OCI-LY3 (cell line): ENCODE results near the gene SNX30.

Experiments
- H2AFZ ChIP-seq: fragments of 200-600, 300-600 bp; shearing (Covaris generic); 2 replicates; pipeline ENCODE4 v1.6.0; 2014; ENCODE audit warnings: antibody characterized with exemption, low read depth, low read length
- H3K27ac ChIP-seq: fragments of 200-600, 300-600 bp; sonication (generic); 2 replicates; pipeline ENCODE4 v1.5.1; 2014; ENCODE audit warnings: mild to moderate bottlenecking, low read length, moderate library complexity, mixed read lengths
- H3K27me3 ChIP-seq: fragments of 200-600, 300-600 bp; sonication (generic); 2 replicates; pipeline ENCODE4 v1.6.1; 2014; ENCODE audit warnings: low read depth, low read length, mixed read lengths
- H3K36me3 ChIP-seq: fragments of 200-600, 300-600 bp; sonication (generic); replicated peaks from 2 replicates; pipeline ENCODE3; 2014; ENCODE audit warnings: low read depth, low read length, mixed read lengths
- H3K4me1 ChIP-seq: fragments of 300-600, 200-600 bp; sonication (generic); 2 replicates; pipeline ENCODE4 v1.6.1; 2014; ENCODE audit warnings: low read length, mixed read lengths
- H3K4me2 ChIP-seq: fragments of 200-600, 300-600 bp; sonication (generic); 2 replicates; pipeline ENCODE4 v1.6.1; 2014; ENCODE audit warnings: low read length, mixed read lengths
- H3K4me3 ChIP-seq: fragments of 300-600, 200-600 bp; sonication (generic); 2 replicates; pipeline ENCODE4 v1.5.1; 2014; ENCODE audit warnings: antibody characterized with exemption, mild to moderate bottlenecking, low read length, moderate library complexity
- H3K79me2 ChIP-seq: fragments of 300-600, 200-600 bp; shearing (Covaris generic); 2 replicates; pipeline ENCODE4 v1.6.1; 2014; ENCODE audit warnings: mild to moderate bottlenecking, low read length, mixed read lengths
- H3K9ac ChIP-seq: fragments of 300-600, 200-600 bp; shearing (Covaris generic); 2 replicates; pipeline ENCODE4 v1.6.0; 2014; ENCODE audit warnings: mild to moderate bottlenecking, low read length, moderate library complexity
- H3K9me3 ChIP-seq: fragments of 200-600, 300-600 bp; shearing (Covaris generic); 2 replicates; pipeline ENCODE4 v1.6.1; 2014; ENCODE audit warnings: low read length, mixed read lengths; ENCODE audit not compliant: insufficient read depth
- H4K20me1 ChIP-seq: fragments of 200-600, 300-600 bp; sonication (generic); 2 replicates; pipeline ENCODE4 v1.6.1; 2016; ENCODE audit warnings: low read length, mixed read lengths; ENCODE audit not compliant: insufficient read depth
- EZH2phosphoT487 ChIP-seq: fragments of 200-600 bp; shearing (Covaris generic); IDR thresholded peaks from 2 replicates; pipeline ENCODE4 v1.6.1; 2018; ENCODE audit warnings: antibody characterized with exemption, mixed run types, low read depth
- TF ChIP-seq, protein P1 (sequence below): fragments of 200-600, 300-600 bp; sonication (generic); IDR thresholded peaks from 2 replicates; pipeline ENCODE4 v1.5.1; 2014; ENCODE audit warnings: antibody characterized with exemption, low read length, low read depth

The SNX30 gene

DNA sequence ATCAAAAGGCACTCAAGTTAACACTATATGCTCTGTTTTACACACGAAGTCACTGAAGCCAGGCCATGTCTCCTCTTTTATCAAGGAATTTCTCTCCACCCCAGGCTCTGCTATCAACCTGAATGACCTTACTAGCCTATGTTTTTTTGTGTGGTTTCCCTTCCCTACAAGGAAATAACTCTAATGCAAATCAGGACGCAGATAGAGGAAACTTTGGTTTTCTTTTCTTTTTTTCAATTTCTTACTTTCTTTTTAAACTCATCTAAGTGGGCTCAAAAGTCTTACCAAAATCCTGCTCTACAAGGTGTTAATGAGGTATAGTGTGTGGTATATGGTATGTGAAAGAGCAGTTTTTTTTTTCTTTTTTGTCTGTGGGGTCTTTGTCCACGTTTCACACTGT lies 145.6 kb downstream of the SNX30 start:
- no peaks in the 10 kb centered on the region for H4K20me1 ChIP-seq
- peak overlapping the region; percentile 61 for H3K4me2 ChIP-seq
- TF ChIP-seq, protein P1, sequence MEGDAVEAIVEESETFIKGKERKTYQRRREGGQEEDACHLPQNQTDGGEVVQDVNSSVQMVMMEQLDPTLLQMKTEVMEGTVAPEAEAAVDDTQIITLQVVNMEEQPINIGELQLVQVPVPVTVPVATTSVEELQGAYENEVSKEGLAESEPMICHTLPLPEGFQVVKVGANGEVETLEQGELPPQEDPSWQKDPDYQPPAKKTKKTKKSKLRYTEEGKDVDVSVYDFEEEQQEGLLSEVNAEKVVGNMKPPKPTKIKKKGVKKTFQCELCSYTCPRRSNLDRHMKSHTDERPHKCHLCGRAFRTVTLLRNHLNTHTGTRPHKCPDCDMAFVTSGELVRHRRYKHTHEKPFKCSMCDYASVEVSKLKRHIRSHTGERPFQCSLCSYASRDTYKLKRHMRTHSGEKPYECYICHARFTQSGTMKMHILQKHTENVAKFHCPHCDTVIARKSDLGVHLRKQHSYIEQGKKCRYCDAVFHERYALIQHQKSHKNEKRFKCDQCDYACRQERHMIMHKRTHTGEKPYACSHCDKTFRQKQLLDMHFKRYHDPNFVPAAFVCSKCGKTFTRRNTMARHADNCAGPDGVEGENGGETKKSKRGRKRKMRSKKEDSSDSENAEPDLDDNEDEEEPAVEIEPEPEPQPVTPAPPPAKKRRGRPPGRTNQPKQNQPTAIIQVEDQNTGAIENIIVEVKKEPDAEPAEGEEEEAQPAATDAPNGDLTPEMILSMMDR, result no peak
- no peak for TF ChIP-seq EZH2phosphoT487

DNA sequence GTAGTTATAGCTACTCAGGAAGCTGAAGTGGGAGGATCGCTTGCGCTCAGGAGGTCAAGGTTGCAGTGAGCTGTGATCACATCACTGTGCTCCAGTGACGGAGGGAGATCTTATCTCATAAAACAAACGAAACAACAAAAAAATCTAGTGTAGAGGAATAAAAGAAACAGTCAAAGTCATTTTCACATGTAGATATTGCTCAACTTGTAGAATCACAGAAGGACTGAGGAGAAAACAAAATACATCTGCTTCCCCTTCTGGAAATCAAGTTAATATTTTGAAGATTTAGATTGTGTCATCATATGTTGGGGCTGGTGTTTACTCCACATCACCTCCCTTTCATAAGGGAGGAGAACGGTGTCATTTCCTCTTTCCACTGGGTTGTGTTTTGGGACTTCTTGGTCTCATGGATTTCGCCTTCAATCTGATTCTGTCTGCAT lies 148.3 kb downstream of the SNX30 start:
- H2AFZ ChIP-seq, result no peak overlapping the region
- TF ChIP-seq EZH2phosphoT487, result no peak
- TF ChIP-seq, protein P1, result no peak
- no peaks in the 10 kb centered on the region for H3K79me2 ChIP-seq
- H3K4me1 ChIP-seq, result peaks cover 56% of the 10 kb centered on the region
- no peak overlapping the region for H3K27ac ChIP-seq
- no peaks in the 10 kb centered on the region for H3K36me3 ChIP-seq
- no peak overlapping the region for H3K9ac ChIP-seq
- no peak overlapping the region for H3K4me3 ChIP-seq
- H3K27me3 ChIP-seq, result peaks cover 19% of the 10 kb centered on the region
- no peak overlapping the region for H3K4me2 ChIP-seq
- H3K9me3 ChIP-seq, result no peaks in the 10 kb centered on the region
- no peaks in the 10 kb centered on the region for H4K20me1 ChIP-seq

More for the DNA sequence above, 145.6 kb downstream of the SNX30 start:
- Histone ChIP-seq H3K79me2 (no peaks in the 10 kb centered on the region), H3K4me3 (peak overlapping the region; percentile 38), H3K9ac (no peak overlapping the region), H3K4me1 (peaks cover 53% of the 10 kb centered on the region), H3K27me3 (peaks cover 19% of the 10 kb centered on the region), H3K27ac (no peak overlapping the region), H3K36me3 (no peaks in the 10 kb centered on the region), H3K9me3 (no peaks in the 10 kb centered on the region), H2AFZ (no peak overlapping the region)

DNA sequence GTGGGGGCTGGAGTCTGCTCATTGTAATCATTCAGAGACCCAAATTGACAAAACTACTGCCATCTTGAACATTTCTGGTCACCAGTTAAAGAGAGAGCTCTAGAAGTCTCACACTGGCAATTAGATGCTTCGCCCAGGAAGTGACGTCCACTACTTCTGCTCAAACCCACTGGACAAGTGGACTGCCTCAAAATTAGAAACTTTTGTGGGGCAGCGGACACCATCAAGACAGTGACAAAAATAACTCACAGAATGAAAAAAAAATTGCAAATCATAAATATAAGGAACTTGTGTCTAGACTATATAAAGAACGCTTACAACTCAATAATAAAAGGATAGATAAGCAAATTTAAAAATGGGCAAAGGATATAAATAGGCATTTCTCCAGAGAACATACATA lies 149.9 kb downstream of the SNX30 start:
- H3K4me2 ChIP-seq, result no peak overlapping the region
- peaks cover 19% of the 10 kb centered on the region for H3K27me3 ChIP-seq
- no peak overlapping the region for H2AFZ ChIP-seq
- H3K27ac ChIP-seq, result no peak overlapping the region
- no peaks in the 10 kb centered on the region for H3K36me3 ChIP-seq
- H3K9me3 ChIP-seq, result no peaks in the 10 kb centered on the region
- peaks cover 42% of the 10 kb centered on the region for H3K4me1 ChIP-seq
- no peak for TF ChIP-seq EZH2phosphoT487
- TF ChIP-seq, protein P1, result no peak
- no peaks in the 10 kb centered on the region for H3K79me2 ChIP-seq
- no peaks in the 10 kb centered on the region for H4K20me1 ChIP-seq
- no peak overlapping the region for H3K4me3 ChIP-seq
- H3K9ac ChIP-seq, result no peak overlapping the region

DNA sequence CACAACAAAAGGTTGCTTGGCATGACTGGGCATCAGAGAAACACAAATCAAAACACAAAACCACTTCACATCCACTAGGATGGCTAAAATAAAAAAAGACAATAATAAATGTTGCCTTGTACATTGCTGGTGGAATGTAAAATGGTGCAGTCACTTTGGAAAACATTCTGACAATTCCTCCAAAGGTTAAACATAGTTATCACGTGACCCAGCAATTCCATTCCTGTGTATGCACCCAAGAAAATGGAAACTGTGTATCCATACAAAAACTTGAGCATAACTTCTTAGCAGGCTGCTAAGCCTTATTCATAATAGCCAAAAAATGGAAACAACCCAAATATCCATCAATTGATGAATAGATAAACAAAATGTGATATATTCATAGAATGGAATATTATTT lies 150.3 kb downstream of the SNX30 start:
- H2AFZ ChIP-seq, result no peak overlapping the region
- no peaks in the 10 kb centered on the region for H3K79me2 ChIP-seq
- no peaks in the 10 kb centered on the region for H3K36me3 ChIP-seq
- H3K9me3 ChIP-seq, result no peaks in the 10 kb centered on the region
- no peak for TF ChIP-seq EZH2phosphoT487
- TF ChIP-seq, protein P1, result no peak
- H3K27ac ChIP-seq, result no peak overlapping the region
- H3K4me2 ChIP-seq, result no peak overlapping the region
- H3K4me1 ChIP-seq, result peaks cover 38% of the 10 kb centered on the region
- H3K27me3 ChIP-seq, result peaks cover 19% of the 10 kb centered on the region
- no peaks in the 10 kb centered on the region for H4K20me1 ChIP-seq
- H3K4me3 ChIP-seq, result no peak overlapping the region
- no peak overlapping the region for H3K9ac ChIP-seq
